WTC11 (cell line): ENCODE results near the gene IFT122.

Experiments
- CTCF ChIP-seq: fragments of 200-600 bp; IDR thresholded peaks from 2 replicates; pipeline ENCODE4 v1.8.0; 2022; ENCODE audit warnings: antibody characterized with exemption
- E2F4 ChIP-seq: sonication (generic); formaldehyde crosslinking; IDR thresholded peaks from 2 replicates; pipeline ENCODE4 v1.8.1; 2022; ENCODE audit warnings: low read depth, mild to moderate bottlenecking, moderate library complexity, missing genetic modification reagents, borderline replicate concordance
- ELF4 ChIP-seq: sonication (generic); formaldehyde crosslinking; IDR thresholded peaks from 2 replicates; pipeline ENCODE4 v1.8.1; 2022; ENCODE audit warnings: low read depth, mild to moderate bottlenecking, moderate library complexity, missing genetic modification reagents
- FOXJ3 ChIP-seq: sonication (generic); formaldehyde crosslinking; IDR thresholded peaks from 2 replicates; pipeline ENCODE4 v1.9.0; 2021; ENCODE audit warnings: missing genetic modification reagents, mild to moderate bottlenecking, borderline replicate concordance
- FOXP1 ChIP-seq: sonication (generic); formaldehyde crosslinking; IDR thresholded peaks from 2 replicates; pipeline ENCODE4 v1.8.0; 2022; ENCODE audit warnings: missing genetic modification reagents, mild to moderate bottlenecking, moderate library complexity, borderline replicate concordance
- JUN ChIP-seq: sonication (generic); formaldehyde crosslinking; IDR thresholded peaks from 2 replicates; pipeline ENCODE4 v1.8.0; 2023; ENCODE audit warnings: mild to moderate bottlenecking, missing genetic modification reagents
- KAT7 ChIP-seq: sonication (generic); formaldehyde crosslinking; IDR thresholded peaks from 2 replicates; pipeline ENCODE4 v1.8.1; 2023; ENCODE audit warnings: missing genetic modification reagents, mild to moderate bottlenecking, borderline replicate concordance
- NFYB ChIP-seq: sonication (generic); formaldehyde crosslinking; conservative IDR thresholded peaks from 2 replicates; pipeline ENCODE4 v1.8.0; 2022; ENCODE audit warnings: low read depth, missing genetic modification reagents
- SMAD4 ChIP-seq: sonication (generic); formaldehyde crosslinking; IDR thresholded peaks from 2 replicates; pipeline ENCODE4 v1.8.0; 2022; ENCODE audit warnings: mild to moderate bottlenecking, missing genetic modification reagents
- ZNF138 ChIP-seq: sonication (generic); formaldehyde crosslinking; conservative IDR thresholded peaks from 2 replicates; pipeline ENCODE4 v1.8.1; 2022; ENCODE audit warnings: mild to moderate bottlenecking, moderate library complexity, missing genetic modification reagents
- ZNF232 ChIP-seq: sonication (generic); formaldehyde crosslinking; IDR thresholded peaks from 2 replicates; pipeline ENCODE4 v1.8.0; 2022; ENCODE audit warnings: mild to moderate bottlenecking, missing genetic modification reagents
- ZNF317 ChIP-seq: sonication (generic); formaldehyde crosslinking; IDR thresholded peaks from 2 replicates; pipeline ENCODE4 v1.8.1; 2023; ENCODE audit warnings: low read depth, mild to moderate bottlenecking, moderate library complexity, missing genetic modification reagents, borderline replicate concordance
- TF ChIP-seq, protein P1 (sequence below): sonication (generic); formaldehyde crosslinking; IDR thresholded peaks from 2 replicates; pipeline ENCODE4 v1.8.1; 2022; ENCODE audit warnings: low read depth, missing genetic modification reagents, borderline replicate concordance
- TF ChIP-seq, protein P2 (sequence below): sonication (generic); formaldehyde crosslinking; IDR thresholded peaks from 2 replicates; pipeline ENCODE4 v1.8.0; 2023; ENCODE audit warnings: mild to moderate bottlenecking, missing genetic modification reagents

DNA sequence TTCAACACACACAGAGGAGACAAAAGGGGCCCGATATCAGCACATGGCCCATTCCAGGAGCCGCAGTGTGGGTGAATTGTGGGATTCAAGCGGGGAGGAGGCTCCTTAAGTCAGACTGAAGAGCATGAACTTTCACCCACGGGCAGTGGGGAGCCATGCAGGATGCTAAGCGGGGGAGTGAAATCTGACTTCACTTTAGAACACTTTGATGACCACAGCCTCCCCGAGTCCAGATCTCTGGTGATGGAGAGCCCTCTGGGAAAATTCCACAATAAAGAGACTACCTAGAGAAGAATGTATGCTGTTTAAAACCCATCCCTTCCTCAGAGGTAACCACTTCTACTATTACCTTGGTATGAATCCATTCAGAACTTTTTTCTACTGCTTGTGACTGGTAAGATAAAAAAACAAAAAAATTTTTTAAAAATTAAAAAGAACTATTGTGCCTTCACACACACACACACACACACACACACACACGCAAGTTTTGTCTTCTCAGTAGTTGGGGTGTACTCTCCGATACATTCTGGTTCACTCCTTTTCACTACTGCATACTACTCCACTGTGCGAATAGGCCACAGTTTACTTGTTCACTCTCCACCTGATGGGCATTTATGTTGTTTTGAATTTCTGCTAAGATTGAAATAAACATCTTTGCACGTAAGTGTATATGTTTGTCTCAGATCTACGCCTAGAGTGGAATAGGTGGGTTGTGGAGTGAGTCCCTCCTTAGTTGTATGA lies 100.9 kb downstream of the IFT122 start:
- TF ChIP-seq ELF4 (no peak), E2F4 (CRISPR knock-in tag) (no peak), ZNF138 (CRISPR knock-in tag) (no peak), SMAD4 (CRISPR knock-in tag) (no peak), FOXP1 (CRISPR knock-in tag) (no peak), ZNF232 (CRISPR knock-in tag) (no peak), KAT7 (CRISPR knock-in tag) (no peak), JUN (CRISPR knock-in tag) (no peak), CTCF (no peak), NFYB (CRISPR knock-in tag) (no peak), FOXJ3 (CRISPR knock-in tag) (no peak), ZNF317 (CRISPR knock-in tag) (no peak)
- TF ChIP-seq, protein P1, sequence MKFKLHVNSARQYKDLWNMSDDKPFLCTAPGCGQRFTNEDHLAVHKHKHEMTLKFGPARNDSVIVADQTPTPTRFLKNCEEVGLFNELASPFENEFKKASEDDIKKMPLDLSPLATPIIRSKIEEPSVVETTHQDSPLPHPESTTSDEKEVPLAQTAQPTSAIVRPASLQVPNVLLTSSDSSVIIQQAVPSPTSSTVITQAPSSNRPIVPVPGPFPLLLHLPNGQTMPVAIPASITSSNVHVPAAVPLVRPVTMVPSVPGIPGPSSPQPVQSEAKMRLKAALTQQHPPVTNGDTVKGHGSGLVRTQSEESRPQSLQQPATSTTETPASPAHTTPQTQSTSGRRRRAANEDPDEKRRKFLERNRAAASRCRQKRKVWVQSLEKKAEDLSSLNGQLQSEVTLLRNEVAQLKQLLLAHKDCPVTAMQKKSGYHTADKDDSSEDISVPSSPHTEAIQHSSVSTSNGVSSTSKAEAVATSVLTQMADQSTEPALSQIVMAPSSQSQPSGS (CRISPR knock-in tag): no peak
- TF ChIP-seq, protein P2, sequence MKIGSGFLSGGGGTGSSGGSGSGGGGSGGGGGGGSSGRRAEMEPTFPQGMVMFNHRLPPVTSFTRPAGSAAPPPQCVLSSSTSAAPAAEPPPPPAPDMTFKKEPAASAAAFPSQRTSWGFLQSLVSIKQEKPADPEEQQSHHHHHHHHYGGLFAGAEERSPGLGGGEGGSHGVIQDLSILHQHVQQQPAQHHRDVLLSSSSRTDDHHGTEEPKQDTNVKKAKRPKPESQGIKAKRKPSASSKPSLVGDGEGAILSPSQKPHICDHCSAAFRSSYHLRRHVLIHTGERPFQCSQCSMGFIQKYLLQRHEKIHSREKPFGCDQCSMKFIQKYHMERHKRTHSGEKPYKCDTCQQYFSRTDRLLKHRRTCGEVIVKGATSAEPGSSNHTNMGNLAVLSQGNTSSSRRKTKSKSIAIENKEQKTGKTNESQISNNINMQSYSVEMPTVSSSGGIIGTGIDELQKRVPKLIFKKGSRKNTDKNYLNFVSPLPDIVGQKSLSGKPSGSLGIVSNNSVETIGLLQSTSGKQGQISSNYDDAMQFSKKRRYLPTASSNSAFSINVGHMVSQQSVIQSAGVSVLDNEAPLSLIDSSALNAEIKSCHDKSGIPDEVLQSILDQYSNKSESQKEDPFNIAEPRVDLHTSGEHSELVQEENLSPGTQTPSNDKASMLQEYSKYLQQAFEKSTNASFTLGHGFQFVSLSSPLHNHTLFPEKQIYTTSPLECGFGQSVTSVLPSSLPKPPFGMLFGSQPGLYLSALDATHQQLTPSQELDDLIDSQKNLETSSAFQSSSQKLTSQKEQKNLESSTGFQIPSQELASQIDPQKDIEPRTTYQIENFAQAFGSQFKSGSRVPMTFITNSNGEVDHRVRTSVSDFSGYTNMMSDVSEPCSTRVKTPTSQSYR (CRISPR knock-in tag): no peak
